Fibroblast of the aortic adventitia (primary cell): ENCODE measurements around the gene LRRC10B. TPM values are rescaled to one million over a fixed set of nuclear protein-coding genes. Genes with fewer than 3 reads are reported as not detected.

Experiments used
- DNase-seq: peaks from one replicate; pipeline ENCODE4 v3.0.0-alpha.2; 2010; ENCODE audit warnings: low read depth
- H3K4me3 ChIP-seq: 2 replicates; pipeline ENCODE4 v1.5.1; 2011; ENCODE audit warnings: low read depth, mild to moderate bottlenecking, control low read depth, low read length, moderate library complexity
- total RNA-seq: library from RNA; depleted of rRNA; stranded (reverse); fragments of >200 nt; gene quantifications from 2 replicates; pipeline ENCODE4 v1.2.3, GENCODE V29; 2012; ENCODE audit warnings: low replicate concordance
- TF ChIP-seq, protein P1 (sequence below): IDR thresholded peaks from 2 replicates; pipeline ENCODE4 v1.5.1; 2011; ENCODE audit warnings: mild to moderate bottlenecking, low read length, control low read depth, inconsistent platforms; ENCODE audit not compliant: insufficient read depth

The LRRC10B gene
- total RNA-seq, 1 donor = 0.27 TPM

DNA sequence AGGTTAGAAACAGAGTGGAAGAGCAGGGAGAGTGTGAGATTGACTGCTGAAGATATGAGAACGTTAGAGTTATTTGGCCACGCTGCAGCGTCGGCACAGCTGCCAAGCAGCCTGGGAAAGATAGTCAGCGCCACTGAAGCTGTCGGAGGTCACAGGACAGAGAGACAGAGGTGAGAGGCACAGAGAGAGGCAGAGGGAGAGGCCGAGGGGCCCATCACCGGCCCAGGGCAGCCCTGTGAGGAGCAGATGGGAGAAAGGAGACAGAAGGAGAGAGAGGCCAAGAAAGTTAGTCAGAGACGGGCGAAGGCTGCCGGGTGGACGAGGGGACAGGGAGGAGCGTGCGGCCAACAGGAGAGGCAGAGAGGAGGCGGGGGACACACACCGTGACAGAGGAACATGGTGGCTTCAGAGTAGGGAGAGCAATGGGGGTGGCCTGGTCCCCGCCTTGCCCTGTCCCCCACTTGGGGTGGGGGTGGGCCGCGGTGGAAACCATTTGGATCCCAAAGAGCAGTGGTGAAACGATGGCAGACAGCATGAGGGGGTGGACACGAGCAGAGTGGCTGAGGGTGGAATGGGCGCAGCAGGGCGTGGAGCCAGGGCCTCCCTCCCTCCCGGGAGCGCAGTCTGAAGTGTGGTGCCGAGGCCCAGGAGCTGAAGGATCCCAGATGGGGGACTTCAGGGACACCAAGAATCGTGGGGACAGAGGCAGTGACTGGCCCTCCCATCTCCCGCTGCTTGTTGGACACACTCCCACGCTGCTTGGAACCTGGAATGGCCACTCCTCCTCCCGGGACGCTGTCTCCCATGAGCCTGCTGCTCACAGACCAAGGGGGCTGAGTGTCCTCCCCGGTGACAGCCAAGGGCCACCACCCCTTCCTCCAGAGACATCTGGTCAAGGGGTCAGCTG, 26.6 kb downstream of the LRRC10B start:
- H3K4me3 ChIP-seq = no peak overlapping the region
- TF ChIP-seq, protein P1, sequence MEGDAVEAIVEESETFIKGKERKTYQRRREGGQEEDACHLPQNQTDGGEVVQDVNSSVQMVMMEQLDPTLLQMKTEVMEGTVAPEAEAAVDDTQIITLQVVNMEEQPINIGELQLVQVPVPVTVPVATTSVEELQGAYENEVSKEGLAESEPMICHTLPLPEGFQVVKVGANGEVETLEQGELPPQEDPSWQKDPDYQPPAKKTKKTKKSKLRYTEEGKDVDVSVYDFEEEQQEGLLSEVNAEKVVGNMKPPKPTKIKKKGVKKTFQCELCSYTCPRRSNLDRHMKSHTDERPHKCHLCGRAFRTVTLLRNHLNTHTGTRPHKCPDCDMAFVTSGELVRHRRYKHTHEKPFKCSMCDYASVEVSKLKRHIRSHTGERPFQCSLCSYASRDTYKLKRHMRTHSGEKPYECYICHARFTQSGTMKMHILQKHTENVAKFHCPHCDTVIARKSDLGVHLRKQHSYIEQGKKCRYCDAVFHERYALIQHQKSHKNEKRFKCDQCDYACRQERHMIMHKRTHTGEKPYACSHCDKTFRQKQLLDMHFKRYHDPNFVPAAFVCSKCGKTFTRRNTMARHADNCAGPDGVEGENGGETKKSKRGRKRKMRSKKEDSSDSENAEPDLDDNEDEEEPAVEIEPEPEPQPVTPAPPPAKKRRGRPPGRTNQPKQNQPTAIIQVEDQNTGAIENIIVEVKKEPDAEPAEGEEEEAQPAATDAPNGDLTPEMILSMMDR = no peak
- no peak for DNase-seq

DNA sequence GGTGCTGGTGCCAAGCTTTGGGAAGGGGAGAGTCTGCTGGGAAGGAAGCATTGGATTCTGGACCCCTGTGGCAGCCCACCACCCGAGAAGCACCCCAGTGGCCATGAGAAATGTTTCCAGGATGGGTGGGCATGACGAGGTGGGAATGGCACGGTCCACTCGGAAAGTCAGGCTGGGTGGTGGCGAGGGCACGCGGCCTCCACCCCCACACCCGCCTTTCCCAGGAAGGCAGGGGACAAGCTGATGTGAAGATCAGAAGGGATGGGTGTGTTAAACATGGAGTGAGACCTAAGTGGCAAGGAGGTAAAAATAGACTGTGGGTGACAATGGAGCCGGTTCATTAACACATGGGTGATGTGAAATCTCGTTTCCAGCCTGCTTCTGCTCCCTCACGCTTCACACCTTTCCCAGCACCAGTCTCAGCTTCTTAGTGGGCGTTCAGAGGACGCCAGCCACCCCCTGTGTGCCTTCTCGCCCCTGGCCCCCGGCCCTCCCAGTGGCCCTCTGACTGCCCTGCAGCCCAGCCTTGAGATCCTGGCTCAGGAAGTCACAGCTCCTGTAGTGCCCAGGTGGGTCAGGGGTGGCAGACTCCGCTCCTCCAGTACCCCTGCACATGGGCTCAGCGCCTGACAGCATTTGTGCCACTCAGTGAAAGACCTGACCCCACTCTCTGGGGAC, 27.6 kb downstream of the LRRC10B start:
- H3K4me3 ChIP-seq = no peak overlapping the region
- TF ChIP-seq, protein P1 = no peak
- no peak for DNase-seq

DNA sequence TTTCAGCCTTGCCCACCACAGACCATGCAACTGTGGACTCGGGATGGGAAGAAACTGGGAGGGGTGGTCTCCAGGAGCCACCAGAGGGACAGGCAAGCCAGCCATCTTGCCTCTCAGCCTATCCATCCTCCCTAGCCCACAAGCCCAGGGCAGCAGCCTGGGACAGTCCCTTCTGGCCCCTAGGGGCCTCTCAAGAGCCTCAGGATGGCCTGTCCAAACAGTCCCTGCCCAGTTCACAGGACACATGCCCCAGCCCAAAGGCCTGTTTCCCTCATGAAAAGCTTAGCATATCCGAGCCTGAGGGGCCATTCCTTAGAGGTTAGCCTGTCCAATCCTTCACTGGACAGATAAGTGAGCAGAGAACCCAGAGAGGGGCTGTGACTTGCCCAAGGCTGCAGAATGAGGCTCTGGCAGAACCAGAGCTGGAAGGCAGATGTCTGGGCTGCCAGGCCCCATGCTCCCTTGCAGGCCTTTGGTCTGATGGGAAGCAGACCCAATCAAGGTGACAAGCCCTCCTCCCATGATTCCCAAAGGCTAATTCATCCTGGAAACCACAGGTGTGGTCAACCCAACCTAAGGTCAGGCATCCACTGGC, 28.2 kb downstream of the LRRC10B start:
- TF ChIP-seq, protein P1 = no peak
- no peak overlapping the region for H3K4me3 ChIP-seq
- no peak for DNase-seq

DNA sequence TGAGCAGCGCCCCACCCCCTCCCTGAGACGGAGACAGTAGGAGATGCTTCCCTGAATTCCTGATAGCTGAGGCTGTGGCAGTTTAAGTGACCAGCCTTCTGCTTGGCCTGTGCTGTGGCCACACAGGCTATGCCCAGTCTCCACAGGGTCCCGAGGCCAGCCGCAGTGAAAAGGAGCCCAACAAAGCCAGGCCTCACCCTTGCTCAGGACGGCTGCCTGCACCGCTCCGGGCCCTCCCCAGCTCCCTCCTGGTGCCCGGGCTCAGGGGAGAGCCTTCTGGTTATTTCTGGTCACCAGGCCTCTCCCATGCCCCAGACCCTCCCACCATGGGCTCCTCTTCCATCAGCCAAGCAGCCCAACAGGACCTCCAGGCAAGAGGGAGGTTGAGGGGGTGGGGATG, 28.8 kb downstream of the LRRC10B start:
- no peak overlapping the region for H3K4me3 ChIP-seq
- TF ChIP-seq, protein P1 = no peak
- no peak for DNase-seq

DNA sequence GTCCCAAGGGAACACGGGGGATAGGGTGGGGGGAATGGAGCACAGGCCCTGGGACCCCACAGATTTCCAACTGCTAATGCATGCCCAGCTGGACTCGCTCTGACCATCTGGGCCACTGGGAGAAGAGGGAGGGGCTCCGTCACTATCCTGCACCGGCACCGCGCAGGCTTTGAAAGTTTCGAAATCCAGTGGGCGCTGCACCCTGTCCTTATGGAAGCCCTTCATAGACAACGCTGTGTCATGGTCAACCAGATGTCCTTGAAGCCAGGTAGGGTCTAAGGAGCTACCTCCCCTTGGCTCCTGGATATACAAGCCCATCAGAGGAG, 30.1 kb downstream of the LRRC10B start:
- DNase-seq = no peak
- H3K4me3 ChIP-seq = no peak overlapping the region
- TF ChIP-seq, protein P1 = no peak

DNA sequence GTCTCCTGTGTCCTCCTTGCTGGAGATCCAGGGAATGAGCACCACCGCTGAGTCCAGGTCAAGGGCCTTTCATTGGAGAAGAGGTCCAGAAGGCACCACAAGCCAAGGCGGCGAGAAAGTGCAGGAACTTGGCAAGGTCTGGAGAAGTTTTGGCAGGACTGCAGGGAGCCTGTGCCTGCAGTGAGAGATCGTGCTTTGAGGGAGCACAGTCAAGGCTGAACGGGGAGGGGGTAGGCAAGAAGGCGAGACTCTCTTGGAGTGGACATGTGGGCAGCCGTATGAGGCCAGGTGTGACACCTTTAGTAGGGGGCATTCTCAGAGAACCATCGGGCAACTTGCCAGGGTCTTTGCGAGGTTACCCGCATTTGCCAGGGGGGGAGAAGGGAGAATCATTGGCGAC, 30.5 kb downstream of the LRRC10B start:
- TF ChIP-seq, protein P1 = no peak
- no peak overlapping the region for H3K4me3 ChIP-seq
- DNase-seq = peak; percentile 55
